Liver (tissue), 9 donors: ENCODE results near the gene SCARF1. TPM values are rescaled to one million over a fixed set of nuclear protein-coding genes. Genes with fewer than 3 reads are reported as not detected.

Experiments
- DNase-seq: peaks from one replicate; pipeline ENCODE4 v3.0.0-alpha.2; 2017; ENCODE audit warnings: low spot score
- H3K27ac ChIP-seq, 2 donors: one replicate each; pipeline ENCODE4 v1.7.0; 2013; ENCODE audit warnings: inconsistent platforms in 2 of 2, low read length in 2 of 2, control low read depth in 1 of 2, low read depth in 1 of 2, mild to moderate bottlenecking in 1 of 2
- H3K27me3 ChIP-seq, 4 donors: one replicate each; pipeline versions ENCODE4 v1.6.1 to v1.7.0; 2013; ENCODE audit warnings: low read length in 3 of 4, inconsistent platforms in 1 of 4, mild to moderate bottlenecking in 1 of 4, moderate library complexity in 1 of 4; ENCODE audit not compliant: control insufficient read depth in 4 of 4, insufficient read depth in 4 of 4
- H3K36me3 ChIP-seq, 4 donors: one replicate each; pipeline versions ENCODE4 v1.6.1 to v1.7.0; 2013; ENCODE audit warnings: low read length in 3 of 4, mild to moderate bottlenecking in 3 of 4, low read depth in 1 of 4, moderate library complexity in 1 of 4; ENCODE audit not compliant: control insufficient read depth in 4 of 4, insufficient read depth in 3 of 4
- H3K4me1 ChIP-seq, 4 donors: one replicate each; pipeline versions ENCODE4 v1.6.1 to v1.7.0; 2013; ENCODE audit warnings: low read length in 3 of 4, mild to moderate bottlenecking in 3 of 4, moderate library complexity in 1 of 4; ENCODE audit not compliant: control insufficient read depth in 4 of 4, insufficient read depth in 4 of 4
- H3K4me3 ChIP-seq, 3 donors: one replicate each; pipeline versions ENCODE4 v1.6.1 to v1.7.0; 2013; ENCODE audit warnings: low read length in 3 of 3, control low read depth in 1 of 3, low read depth in 1 of 3, mild to moderate bottlenecking in 1 of 3
- H3K9ac ChIP-seq, 2 donors: one replicate each; pipeline ENCODE4 v1.7.0; 2013; ENCODE audit warnings: low read length in 2 of 2, mild to moderate bottlenecking in 2 of 2, moderate library complexity in 2 of 2, control low read depth in 1 of 2, low read depth in 1 of 2
- H3K9me3 ChIP-seq, 4 donors: one replicate each; pipeline versions ENCODE4 v1.6.1 to v1.7.0; 2013; ENCODE audit warnings: low read length in 3 of 4; ENCODE audit not compliant: control insufficient read depth in 4 of 4
- ATF3 ChIP-seq: IDR thresholded peaks from 2 replicates; pipeline ENCODE4 v1.6.1; 2016; ENCODE audit warnings: antibody characterized with exemption
- CTCF ChIP-seq: fragments of 150-350 bp; IDR thresholded peaks from 2 replicates; pipeline ENCODE4 v1.5.1; 2017; ENCODE audit warnings: improper control_type of control experiment, low read depth, low read length; ENCODE audit not compliant: missing input control
- FOXA1 ChIP-seq: IDR thresholded peaks from 2 replicates; pipeline ENCODE4 v1.6.1; 2016; ENCODE audit warnings: antibody characterized with exemption
- FOXA2 ChIP-seq: IDR thresholded peaks from 2 replicates; pipeline ENCODE4 v1.6.1; 2016; ENCODE audit warnings: antibody characterized with exemption
- GABPA ChIP-seq, 2 donors: IDR thresholded peaks in 1 of 2; conservative IDR thresholded peaks in 1 of 2; 2 replicates each; pipeline ENCODE4 v1.6.1; 2016; ENCODE audit warnings: antibody characterized with exemption in 2 of 2, mild to moderate bottlenecking in 1 of 2, moderate library complexity in 1 of 2
- HNF4A ChIP-seq, 2 donors: conservative IDR thresholded peaks; 2 replicates each; pipeline ENCODE4 v1.6.1; 2016; ENCODE audit warnings: antibody characterized with exemption in 2 of 2, mild to moderate bottlenecking in 2 of 2
- HNF4G ChIP-seq: IDR thresholded peaks from 2 replicates; pipeline ENCODE4 v1.6.1; 2016; ENCODE audit warnings: antibody characterized with exemption
- JUND ChIP-seq, 2 donors: IDR thresholded peaks; 2 replicates each; pipeline ENCODE4 v1.6.1; 2016; ENCODE audit warnings: antibody characterized with exemption in 2 of 2
- MAX ChIP-seq: IDR thresholded peaks from 2 replicates; pipeline ENCODE4 v1.6.1; 2016; ENCODE audit warnings: antibody characterized with exemption
- NR2F2 ChIP-seq: IDR thresholded peaks from 2 replicates; pipeline ENCODE4 v1.6.1; 2016; ENCODE audit warnings: antibody characterized with exemption
- RAD21 ChIP-seq, 2 donors: IDR thresholded peaks; 2 replicates each; pipeline ENCODE4 v1.6.1; 2016; ENCODE audit warnings: antibody characterized with exemption in 2 of 2, mild to moderate bottlenecking in 2 of 2
- REST ChIP-seq: IDR thresholded peaks from 2 replicates; pipeline ENCODE4 v1.6.1; 2016; ENCODE audit warnings: antibody characterized with exemption, mild to moderate bottlenecking
- SP1 ChIP-seq: IDR thresholded peaks from 2 replicates; pipeline ENCODE4 v1.6.1; 2018; ENCODE audit warnings: antibody characterized with exemption, mild to moderate bottlenecking
- YY1 ChIP-seq: IDR thresholded peaks from 2 replicates; pipeline ENCODE4 v1.6.1; 2016; ENCODE audit warnings: antibody characterized with exemption, mild to moderate bottlenecking
- ZBTB33 ChIP-seq: IDR thresholded peaks from 2 replicates; pipeline ENCODE4 v1.6.1; 2016; ENCODE audit warnings: antibody characterized with exemption
- WGBS: extraction: QIAGEN DNeasy Blood & Tissue Kit; methylation state at CpG from one replicate; pipeline ENCODE4 v1.1.7; 2013; 5-methylcytosine and 5-hydroxymethylcytosine counted together
- polyA plus RNA-seq, 2 donors: library from polyadenylated mRNA; stranded (reverse) in 1 of 2; unstranded in 1 of 2; fragments of 200-250 nt in 1 of 2; fragments of >200 nt in 1 of 2; fragmentation: Nextera tagmentation in 1 of 2; extraction: Ambion mirVana in 1 of 2; gene quantifications; one replicate each; pipeline versions ENCODE4 v1.2.1 to v1.2.3, GENCODE V29; 2013 to 2015
- total RNA-seq, 2 donors: library from RNA; depleted of rRNA; stranded (reverse); fragments of >200 nt; gene quantifications; one replicate each; pipeline ENCODE4 v1.2.3, GENCODE V29; 2014
- donor health status: healthy.
- donor health status: healthy.
- donor health status: healthy.
- donor health status: healthy.
- donor health status: healthy.

Gene SCARF1
- total and polyA plus RNA-seq, 4 donors = 1.3 to 11.9 (median 8.4) TPM

- TF ChIP-seq JUND (IDR thresholded peaks at IDR 0.05) (no peak), NR2F2 (no peak), YY1 (no peak), REST (no peak), FOXA1 (no peak), GABPA (IDR thresholded peaks at IDR 0.05 in 1 of 2, conservative IDR thresholded peaks at IDR 0.05 in 1 of 2) (no peak), ATF3 (no peak), ZBTB33 (no peak), HNF4A (conservative IDR thresholded peaks at IDR 0.05) (no peak), MAX (no peak), RAD21 (IDR thresholded peaks at IDR 0.05) (no peak)
- Histone ChIP-seq H3K9me3 (no peaks in the 10 kb centered on the region), H3K4me1 (no peaks in the 10 kb centered on the region), H3K36me3 (peaks cover 6 to 20% (median 13%) of the 10 kb centered on the region in 4 donors), H3K27me3 (no peaks in the 10 kb centered on the region), H3K4me3 (no peak overlapping the region), H3K27ac (no peak overlapping the region), H3K9ac (no peak overlapping the region)
- DNase-seq = no peak
- WGBS = 85% methylated on average over 17 of the region's 17 CpGs
Observed at GRCh38 chr17:1638171-1638590, 7.4 kb downstream of the SCARF1 start.

GRCh38 chr17:1636732-1637285, 8.7 kb downstream of the SCARF1 start:
- Histone ChIP-seq H3K36me3 (peaks cover 6 to 20% (median 13%) of the 10 kb centered on the region in 4 donors), H3K9me3 (no peaks in the 10 kb centered on the region), H3K4me1 (no peaks in the 10 kb centered on the region), H3K4me3 (no peak overlapping the region), H3K27ac (no peak overlapping the region), H3K27me3 (no peaks in the 10 kb centered on the region), H3K9ac (no peak overlapping the region)
- no peak for TF ChIP-seq HNF4G
- no peak for TF ChIP-seq CTCF
- no peak for TF ChIP-seq REST
- TF ChIP-seq RAD21 (IDR thresholded peaks at IDR 0.05) = no peak
- TF ChIP-seq SP1 = no peak
- no peak for TF ChIP-seq GABPA (IDR thresholded peaks at IDR 0.05 in 1 of 2, conservative IDR thresholded peaks at IDR 0.05 in 1 of 2)
- TF ChIP-seq FOXA2 = no peak
- no peak for TF ChIP-seq ZBTB33
- no peak for TF ChIP-seq HNF4A (conservative IDR thresholded peaks at IDR 0.05)
- no peak for TF ChIP-seq FOXA1
- WGBS = 89% methylated on average over 15 of the region's 15 CpGs
- DNase-seq = no peak
